Hematopoietic multipotent progenitor cell treated with erythropoietin and hydrocortisone succinate and interleukin-3 and kit ligand, for 6 days (in vitro differentiated cells): ENCODE measurements around the gene OR1J2.

ENCODE experiments used
- DNase-seq: peaks from one replicate; pipeline ENCODE4 v3.0.0-alpha.2; 2015

Gene OR1J2

DNA sequence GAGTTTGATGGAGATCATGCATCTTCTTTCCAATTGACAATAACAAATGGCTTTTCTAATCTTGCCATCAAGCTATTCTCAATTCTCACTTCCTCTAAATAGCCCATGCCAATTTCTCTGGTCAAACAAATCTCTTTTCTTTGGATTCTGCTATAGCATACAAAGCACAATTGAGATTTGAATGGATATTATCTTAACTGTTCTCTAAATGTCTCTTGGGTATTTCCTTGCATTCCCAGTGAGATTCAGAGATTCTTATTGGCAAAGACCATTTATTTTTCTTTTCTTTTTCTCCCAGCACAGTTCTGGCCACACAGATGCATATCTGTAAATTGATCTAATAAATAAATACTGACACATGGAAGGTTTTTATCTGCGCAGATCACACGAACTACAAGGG, 42.2 kb downstream of the OR1J2 start, which contains the start of gene OR1N2:
Gene OR1N2, plus strand, starts transcription at position 301 of the 400 bp plus-strand sequence. CDS start 100 bp downstream, outside the sequence.
- DNase-seq: no peak
